Muscle of leg (tissue), 11 donors: ENCODE measurements around the gene TTC3. TPM values are rescaled to one million over a fixed set of nuclear protein-coding genes. Genes with fewer than 3 reads are reported as not detected.

Experiments used
- DNase-seq: peaks from one replicate; pipeline ENCODE4 v3.0.0; 2013
- H3K27ac ChIP-seq: one replicate; pipeline ENCODE4 v1.5.1; 2013; ENCODE audit warnings: mild to moderate bottlenecking, low read length, control low read depth
- H3K27me3 ChIP-seq: one replicate; pipeline ENCODE4 v1.6.1; 2013; ENCODE audit warnings: low read length; ENCODE audit not compliant: control insufficient read depth, insufficient read depth
- H3K36me3 ChIP-seq: one replicate; pipeline ENCODE4 v1.6.1; 2013; ENCODE audit warnings: low read length; ENCODE audit not compliant: control insufficient read depth, insufficient read depth
- H3K4me1 ChIP-seq: one replicate; pipeline ENCODE4 v1.6.1; 2013; ENCODE audit warnings: low read length; ENCODE audit not compliant: control insufficient read depth, insufficient read depth
- H3K4me3 ChIP-seq: one replicate; pipeline ENCODE4 v1.5.1; 2013; ENCODE audit warnings: low read length, control low read depth
- H3K9me3 ChIP-seq: replicated peaks from 2 replicates; pipeline ENCODE4 v1.6.1; 2013; ENCODE audit warnings: low read depth, low read length; ENCODE audit not compliant: control insufficient read depth
- WGBS: methylation state at CpG from one replicate; pipeline ENCODE4 v1.1.5; 2013; ENCODE audit warnings: missing lambda C conversion rate; ENCODE audit not compliant: insufficient coverage; 5-methylcytosine and 5-hydroxymethylcytosine counted together
- polyA plus RNA-seq, 8 donors: library from polyadenylated mRNA; unstranded; fragments of 120-200 nt; gene quantifications; one replicate each; pipeline versions ENCODE4 v1.2.1 to v1.2.3, GENCODE V29; 2013; ENCODE audit warnings: inconsistent platforms in 1 of 8, low replicate concordance in 1 of 8; ENCODE audit not compliant: insufficient read length in 8 of 8, insufficient read depth in 1 of 8
- total RNA-seq: library from RNA; stranded (reverse); fragments of 120-200 nt; gene quantifications from one replicate; pipeline ENCODE4 v1.2.4, GENCODE V29; 2013

TTC3 gene
- total and polyA plus RNA-seq, 9 donors, result 86.4 to 202 (median 145) TPM

GRCh38 chr21:37072274-37072987 is 623 bp upstream of the TTC3 start:
- 0% methylated on average over 39 of the region's 54 CpGs for WGBS
- Histone ChIP-seq H3K9me3 (peaks cover 3% of the 10 kb centered on the region), H3K27me3 (no peaks in the 10 kb centered on the region), H3K27ac (peak overlapping the region; percentile 93), H3K4me1 (peaks cover 10% of the 10 kb centered on the region), H3K4me3 (peak overlapping the region; percentile 76), H3K36me3 (peaks cover 11% of the 10 kb centered on the region)
- DNase-seq, result no peak

- peak; percentile 78 for DNase-seq
- H3K9me3 ChIP-seq, result peaks cover 3% of the 10 kb centered on the region
- H3K4me3 ChIP-seq, result peak overlapping the region; percentile 91
- peaks cover 10% of the 10 kb centered on the region for H3K4me1 ChIP-seq
- peaks cover 6% of the 10 kb centered on the region for H3K36me3 ChIP-seq
- WGBS, result under 1% methylated on average over 66 of the region's 70 CpGs
- no peaks in the 10 kb centered on the region for H3K27me3 ChIP-seq
- H3K27ac ChIP-seq, result peak overlapping the region; percentile 95
Observed at GRCh38 chr21:37073417-37074196, 553 bp downstream of the TTC3 start.

- Histone ChIP-seq H3K9me3 (peaks cover 3% of the 10 kb centered on the region), H3K36me3 (peaks cover 2% of the 10 kb centered on the region), H3K4me3 (peak overlapping the region; percentile 91), H3K4me1 (peaks cover 10% of the 10 kb centered on the region), H3K27ac (peak overlapping the region; percentile 95), H3K27me3 (no peaks in the 10 kb centered on the region)
- DNase-seq, result no peak
- no CpG with 5 or more reads among the region's 13 CpGs for WGBS
Observed at GRCh38 chr21:37074197-37074510, 1.1 kb downstream of the TTC3 start.

GRCh38 chr21:37074546-37074945 is 1.5 kb downstream of the TTC3 start:
- DNase-seq, result peak; percentile 12
- H3K27me3 ChIP-seq, result no peaks in the 10 kb centered on the region
- peaks cover 2% of the 10 kb centered on the region for H3K36me3 ChIP-seq
- H3K4me3 ChIP-seq, result peak overlapping the region; percentile 91
- H3K27ac ChIP-seq, result peak overlapping the region; percentile 95
- WGBS, result no CpG with 5 or more reads among the region's 9 CpGs
- H3K4me1 ChIP-seq, result peaks cover 10% of the 10 kb centered on the region
- peaks cover 3% of the 10 kb centered on the region for H3K9me3 ChIP-seq

- no peaks in the 10 kb centered on the region for H3K27me3 ChIP-seq
- H3K36me3 ChIP-seq, result no peaks in the 10 kb centered on the region
- no peak overlapping the region for H3K27ac ChIP-seq
- DNase-seq, result no peak
- no CpG with 5 or more reads among the region's 4 CpGs for WGBS
- peaks cover 3% of the 10 kb centered on the region for H3K9me3 ChIP-seq
- peaks cover 10% of the 10 kb centered on the region for H3K4me1 ChIP-seq
- H3K4me3 ChIP-seq, result no peak overlapping the region
Observed at GRCh38 chr21:37075214-37075770, 2.2 kb downstream of the TTC3 start.

GRCh38 chr21:37076087-37076850 is 3.2 kb downstream of the TTC3 start:
- no peak overlapping the region for H3K27ac ChIP-seq
- H3K9me3 ChIP-seq, result peaks cover 3% of the 10 kb centered on the region
- H3K4me3 ChIP-seq, result no peak overlapping the region
- 100% methylated on average over 4 of the region's 4 CpGs for WGBS
- DNase-seq, result no peak
- H3K4me1 ChIP-seq, result peaks cover 10% of the 10 kb centered on the region
- H3K36me3 ChIP-seq, result no peaks in the 10 kb centered on the region
- H3K27me3 ChIP-seq, result no peaks in the 10 kb centered on the region

- no peak overlapping the region for H3K4me3 ChIP-seq
- DNase-seq, result no peak
- no peaks in the 10 kb centered on the region for H3K27me3 ChIP-seq
- no peaks in the 10 kb centered on the region for H3K36me3 ChIP-seq
- no peak overlapping the region for H3K27ac ChIP-seq
- H3K4me1 ChIP-seq, result peaks cover 2% of the 10 kb centered on the region
- WGBS, result no CpG with 5 or more reads among the region's 1 CpG
- peaks cover 3% of the 10 kb centered on the region for H3K9me3 ChIP-seq
Observed at GRCh38 chr21:37077403-37077802, 4.3 kb downstream of the TTC3 start.

GRCh38 chr21:37079211-37079824 is 6.3 kb downstream of the TTC3 start:
- H3K4me1 ChIP-seq, result peaks cover 2% of the 10 kb centered on the region
- peak; percentile 10 for DNase-seq
- no peak overlapping the region for H3K27ac ChIP-seq
- no peaks in the 10 kb centered on the region for H3K27me3 ChIP-seq
- no peak overlapping the region for H3K4me3 ChIP-seq
- peaks cover 3% of the 10 kb centered on the region for H3K9me3 ChIP-seq
- no peaks in the 10 kb centered on the region for H3K36me3 ChIP-seq
- WGBS, result no CpG with 5 or more reads among the region's 6 CpGs

GRCh38 chr21:37082375-37082774 is 9.3 kb downstream of the TTC3 start:
- Histone ChIP-seq H3K4me1 (no peaks in the 10 kb centered on the region), H3K27me3 (no peaks in the 10 kb centered on the region), H3K27ac (no peak overlapping the region), H3K4me3 (no peak overlapping the region), H3K36me3 (no peaks in the 10 kb centered on the region), H3K9me3 (peaks cover under 1% of the 10 kb centered on the region)
- DNase-seq, result peak; percentile 17
- WGBS, result no CpG with 5 or more reads among the region's 1 CpG
